Measurements from ENCODE around the gene PPHLN1. TPM values are rescaled to one million over a fixed set of nuclear protein-coding genes. Genes with fewer than 3 reads are reported as not detected.

PPHLN1 gene
- total RNA-seq, result 10 to 100 TPM; 38.2 to 38.5 TPM
- long read RNA-seq, full-length matches to known transcripts, result 14 of 23 reads
- long read RNA-seq, partial matches to known transcripts, result 6 of 23 reads
- long read RNA-seq, other reads (novel, unspliced or antisense), result 3 of 23 reads

DNA sequence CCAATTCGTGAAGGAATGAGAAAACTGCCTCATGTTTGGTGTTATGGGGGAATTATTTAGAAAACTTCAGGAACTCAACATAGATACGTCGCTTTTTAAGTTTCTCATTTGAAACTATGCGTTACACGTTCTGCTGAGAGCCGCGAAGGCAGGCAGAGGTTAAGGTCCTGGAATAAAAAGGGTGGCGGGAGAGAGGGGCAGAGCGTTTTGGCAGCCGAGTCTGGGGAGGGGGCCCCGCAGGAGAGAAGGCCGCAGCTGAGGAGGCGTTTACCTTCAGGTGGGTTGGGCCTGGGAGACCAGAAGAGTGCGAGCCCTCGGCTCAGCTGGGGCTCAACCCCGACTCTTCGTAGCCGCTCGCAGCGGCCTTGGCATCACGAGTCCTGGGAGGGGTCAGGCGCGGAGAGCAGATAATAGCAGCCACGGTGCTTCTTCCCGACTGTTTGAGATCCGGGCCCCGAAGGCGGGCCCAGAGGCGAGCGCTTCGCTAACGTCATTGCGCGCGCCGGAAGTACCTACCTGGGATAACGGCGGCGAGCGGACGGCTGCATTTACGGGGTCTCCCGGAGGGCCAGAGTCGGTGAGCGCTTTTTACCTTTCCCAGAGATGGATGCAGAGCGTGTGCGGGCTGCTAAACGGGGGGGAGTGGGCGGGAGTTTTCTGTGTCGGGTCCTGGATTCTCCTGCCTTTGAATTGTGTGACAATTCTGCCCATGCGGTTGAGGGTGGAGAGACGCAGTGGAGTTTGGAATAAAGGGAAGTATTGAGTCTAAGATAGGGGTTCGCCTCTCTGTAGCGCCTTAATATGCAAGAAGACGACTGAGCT, at the start of gene PPHLN1, which contains the start of gene ZCRB1:
TSS of gene PPHLN1 (plus strand) at position 515 of the 822 bp plus-strand sequence. CDS start 9,736 bp downstream, outside the sequence.
TSS of gene ZCRB1 (minus strand) at position 442 of the 822 bp plus-strand sequence. CDS start 1,992 bp downstream, outside the sequence.
- intact Hi-C loops (cut with DNase I, micrococcal nuclease), result loop anchor here in 1 of 2 donors (5.0 to 10.0 kb wide), 2 partner anchors 91 to 179 kb away; partner anchors contain the start of gene YAF2
- ATAC-seq (peak; percentile 99), DNase-seq (peak; percentile 83 to 92)

DNA sequence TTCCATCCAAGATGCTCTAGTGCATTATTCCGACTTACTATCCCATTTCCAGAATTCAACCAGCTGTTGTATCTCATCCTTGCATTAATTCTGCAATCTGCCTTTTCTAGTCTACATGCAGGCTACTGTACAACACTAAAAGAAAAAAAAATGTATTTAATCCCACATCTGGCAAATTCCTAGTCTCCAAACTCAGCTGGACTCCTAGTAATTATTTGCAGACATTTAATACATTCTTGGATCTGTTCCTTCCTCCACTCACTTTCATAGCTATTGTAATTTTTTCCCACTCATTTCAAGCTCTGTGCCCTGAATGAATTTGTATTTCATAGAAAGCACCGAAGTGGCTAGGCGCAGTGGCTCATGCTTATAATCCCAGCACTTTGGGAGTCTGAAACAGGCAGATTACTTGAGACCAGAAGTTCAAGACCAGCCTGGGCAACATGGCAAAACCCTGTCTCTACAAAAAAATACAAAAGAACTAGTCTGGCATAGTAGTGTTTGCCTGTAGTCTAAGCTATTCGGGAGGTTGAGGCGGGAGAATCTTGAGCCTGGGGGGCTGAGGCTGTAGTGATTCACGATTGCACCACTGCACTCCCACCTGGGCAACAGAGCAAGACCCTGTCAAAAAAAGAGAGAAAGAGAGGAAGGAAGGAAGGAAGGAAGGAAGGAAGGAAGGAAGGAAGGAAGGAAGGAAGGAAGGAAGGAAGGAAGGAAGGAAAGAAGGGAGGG, 48.4 kb upstream of the PPHLN1 start:
- intact Hi-C loops (cut with DNase I, micrococcal nuclease), result no loop called here
- DNase-seq (no peak), ATAC-seq (no peak)

DNA sequence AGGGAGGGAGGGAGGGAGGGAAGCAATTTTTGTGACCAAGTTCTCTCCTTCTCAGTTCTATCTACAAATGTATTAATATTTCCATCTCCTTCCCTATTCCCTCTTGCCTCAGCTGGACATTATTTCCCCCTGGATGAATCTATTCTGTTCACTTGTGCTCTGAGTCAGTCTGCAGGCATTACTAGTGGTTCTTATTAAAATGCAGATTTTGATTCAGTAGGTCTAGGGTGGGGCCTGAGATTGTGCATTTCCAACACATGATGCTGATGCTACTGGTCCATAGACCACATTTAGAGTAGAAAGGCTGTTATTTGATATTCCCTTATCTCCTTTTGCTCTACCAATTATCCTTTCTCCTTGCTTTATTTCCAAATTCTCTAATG, 47.8 kb upstream of the PPHLN1 start:
- DNase-seq, result no peak
- intact Hi-C loops (cut with DNase I, micrococcal nuclease), result no loop called here

GRCh38 chr12:42281278-42281677, 44.7 kb upstream of the PPHLN1 start:
- no peak for DNase-seq
- ATAC-seq, result no peak
- intact Hi-C loops (cut with DNase I, micrococcal nuclease), result no loop called here

More for the DNA sequence above, 47.8 kb upstream of the PPHLN1 start:
- ATAC-seq, result no peak

GRCh38 chr12:42281844-42282243, 44.1 kb upstream of the PPHLN1 start:
- intact Hi-C loops (cut with DNase I, micrococcal nuclease), result no loop called here

GRCh38 chr12:42282294-42282693, 43.7 kb upstream of the PPHLN1 start:
- DNase-seq (no peak), ATAC-seq (no peak)

More at GRCh38 chr12:42281844-42282243, 44.1 kb upstream of the PPHLN1 start:
- no peak for DNase-seq
- ATAC-seq, result no peak

DNA sequence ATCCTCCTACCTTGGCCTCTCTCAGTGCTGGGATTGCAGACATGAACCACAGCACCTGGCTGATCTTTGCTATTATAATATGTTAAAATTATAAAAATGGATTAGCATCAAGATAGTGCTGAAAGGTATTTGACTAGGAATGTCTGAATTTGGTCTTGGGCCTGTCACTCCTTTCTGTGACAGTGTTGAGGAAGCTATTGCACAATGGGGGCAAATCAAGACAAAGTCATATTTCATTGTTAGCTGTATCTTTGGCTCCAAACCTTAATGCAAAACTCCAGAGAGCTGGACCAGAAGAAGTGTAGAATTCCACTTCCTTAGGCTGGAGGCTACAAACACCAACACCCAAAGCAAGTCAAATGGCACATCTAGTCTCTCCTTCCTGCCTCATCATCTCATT, 42.2 kb upstream of the PPHLN1 start:
- intact Hi-C loops (cut with DNase I, micrococcal nuclease), result no loop called here
- no peak for DNase-seq
- no peak for ATAC-seq

More at GRCh38 chr12:42282294-42282693, 43.7 kb upstream of the PPHLN1 start:
- intact Hi-C loops (cut with DNase I, micrococcal nuclease), result no loop called here

DNA sequence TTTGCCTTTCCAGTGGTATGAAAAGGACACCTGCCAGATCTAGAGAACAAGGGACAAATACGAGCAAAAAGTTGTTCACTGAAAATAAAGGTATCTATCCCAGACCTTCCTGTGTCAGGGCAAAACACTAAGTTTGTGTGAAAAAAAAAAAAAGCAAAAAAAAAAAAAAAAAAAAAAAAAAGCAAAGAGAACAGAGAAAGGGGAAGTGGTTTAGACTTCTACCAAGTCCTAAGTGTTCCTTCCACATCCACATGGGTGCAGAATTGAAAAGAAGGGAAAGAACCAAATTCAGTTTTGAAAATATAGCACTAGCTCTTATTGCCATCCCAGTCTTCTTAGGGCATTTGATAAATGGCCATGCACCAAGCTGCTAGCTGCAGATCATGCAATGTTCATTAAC, 41.8 kb upstream of the PPHLN1 start:
- no peak for DNase-seq

DNA sequence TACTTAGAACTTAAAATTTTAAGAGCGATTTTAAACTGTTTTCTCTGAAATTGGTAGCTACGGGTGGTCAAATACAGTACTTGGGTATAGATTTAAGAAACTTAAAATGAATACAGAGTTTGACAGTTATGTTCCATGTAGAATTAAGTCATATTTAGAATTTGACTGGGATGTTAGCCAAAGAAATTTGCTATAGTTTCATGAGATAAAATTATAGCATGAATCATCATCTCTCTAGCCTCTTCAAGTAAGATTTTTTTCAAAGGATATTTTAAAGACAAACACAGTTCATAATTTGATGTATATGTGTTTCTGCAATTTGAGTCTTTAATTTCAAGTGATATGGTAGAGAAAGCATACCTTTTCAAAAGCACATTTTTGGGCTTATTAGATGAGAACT, 41.1 kb upstream of the PPHLN1 start:
- ATAC-seq, result no peak
- intact Hi-C loops (cut with DNase I, micrococcal nuclease), result no loop called here
- no peak for DNase-seq

More for the DNA sequence above, 41.8 kb upstream of the PPHLN1 start:
- ATAC-seq, result no peak
- intact Hi-C loops (cut with DNase I, micrococcal nuclease), result no loop called here

- intact Hi-C loops (cut with DNase I, micrococcal nuclease), result no loop called here
- ATAC-seq (no peak), DNase-seq (no peak)
Observed at GRCh38 chr12:42285431-42285830, 40.5 kb upstream of the PPHLN1 start.

DNA sequence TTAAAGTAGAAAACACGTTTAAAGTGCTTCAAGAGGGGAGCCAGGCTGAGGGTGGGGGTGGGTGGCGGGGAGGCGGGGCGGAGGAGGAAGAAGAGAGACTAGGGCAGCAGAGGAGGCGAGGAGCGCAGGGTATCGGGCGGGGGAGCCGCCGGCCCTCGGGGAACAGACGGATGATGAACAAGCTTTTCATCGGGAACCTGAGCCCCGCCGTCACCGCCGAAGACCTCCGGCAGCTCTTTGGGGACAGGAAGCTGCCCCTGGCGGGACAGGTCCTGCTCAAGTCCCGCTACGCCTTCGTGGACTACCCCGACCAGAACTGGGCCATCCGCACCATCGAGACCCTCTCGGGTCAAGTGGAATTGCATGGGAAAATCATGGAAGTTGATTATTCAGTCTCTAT, 39.2 kb upstream of the PPHLN1 start:
- no peak for ATAC-seq
- intact Hi-C loops (cut with DNase I, micrococcal nuclease), result no loop called here
- DNase-seq, result no peak

DNA sequence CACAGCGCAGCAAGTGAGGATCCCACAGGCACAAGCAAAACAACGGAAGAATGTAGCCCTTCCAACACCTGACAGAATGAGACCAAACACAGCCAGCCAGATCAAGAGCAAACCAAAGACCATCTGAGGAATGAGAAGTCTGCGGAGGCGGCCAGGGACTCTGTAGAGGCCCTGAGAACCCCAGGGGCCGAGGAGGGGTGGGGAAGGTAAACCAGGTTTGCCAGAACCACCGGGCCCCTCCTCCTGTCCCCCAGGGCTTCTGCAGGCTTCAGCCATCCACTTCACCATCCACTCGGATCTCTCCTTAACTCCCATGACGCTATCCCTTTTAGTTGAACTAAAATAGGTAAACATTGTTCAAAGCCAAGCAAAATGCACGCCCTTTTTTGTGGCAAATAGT, 37.4 kb upstream of the PPHLN1 start:
- intact Hi-C loops (cut with DNase I, micrococcal nuclease), result no loop called here
- no peak for DNase-seq
- ATAC-seq, result no peak

- ATAC-seq, result no peak
- no peak for DNase-seq
- intact Hi-C loops (cut with DNase I, micrococcal nuclease), result no loop called here
Observed at GRCh38 chr12:42291680-42292079, 34.3 kb upstream of the PPHLN1 start.

GRCh38 chr12:42296503-42297109, 29.4 kb upstream of the PPHLN1 start:
- no peak for ATAC-seq
- no peak for DNase-seq
- intact Hi-C loops (cut with DNase I, micrococcal nuclease), result no loop called here

DNA sequence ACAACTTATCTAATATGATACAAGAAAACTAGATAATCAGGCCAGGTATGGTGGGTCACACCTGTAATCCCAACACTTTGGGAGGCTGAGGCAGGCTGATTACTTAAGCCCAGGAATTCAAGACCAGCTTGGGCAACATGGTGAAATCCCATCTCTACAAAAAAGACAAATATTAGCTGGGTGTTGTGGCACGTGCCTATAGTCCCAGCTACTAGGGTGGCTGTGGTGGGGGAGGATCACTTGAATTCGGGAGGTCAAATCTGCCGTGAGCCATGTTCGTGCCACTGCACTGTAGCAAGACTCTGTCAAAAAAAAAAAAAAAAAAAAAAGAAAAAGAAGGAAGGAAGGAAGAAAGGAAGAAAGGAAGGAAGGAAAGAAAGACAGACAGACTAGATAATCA, 27.1 kb upstream of the PPHLN1 start:
- no peak for DNase-seq
- intact Hi-C loops (cut with DNase I, micrococcal nuclease), result no loop called here
- no peak for ATAC-seq

DNA sequence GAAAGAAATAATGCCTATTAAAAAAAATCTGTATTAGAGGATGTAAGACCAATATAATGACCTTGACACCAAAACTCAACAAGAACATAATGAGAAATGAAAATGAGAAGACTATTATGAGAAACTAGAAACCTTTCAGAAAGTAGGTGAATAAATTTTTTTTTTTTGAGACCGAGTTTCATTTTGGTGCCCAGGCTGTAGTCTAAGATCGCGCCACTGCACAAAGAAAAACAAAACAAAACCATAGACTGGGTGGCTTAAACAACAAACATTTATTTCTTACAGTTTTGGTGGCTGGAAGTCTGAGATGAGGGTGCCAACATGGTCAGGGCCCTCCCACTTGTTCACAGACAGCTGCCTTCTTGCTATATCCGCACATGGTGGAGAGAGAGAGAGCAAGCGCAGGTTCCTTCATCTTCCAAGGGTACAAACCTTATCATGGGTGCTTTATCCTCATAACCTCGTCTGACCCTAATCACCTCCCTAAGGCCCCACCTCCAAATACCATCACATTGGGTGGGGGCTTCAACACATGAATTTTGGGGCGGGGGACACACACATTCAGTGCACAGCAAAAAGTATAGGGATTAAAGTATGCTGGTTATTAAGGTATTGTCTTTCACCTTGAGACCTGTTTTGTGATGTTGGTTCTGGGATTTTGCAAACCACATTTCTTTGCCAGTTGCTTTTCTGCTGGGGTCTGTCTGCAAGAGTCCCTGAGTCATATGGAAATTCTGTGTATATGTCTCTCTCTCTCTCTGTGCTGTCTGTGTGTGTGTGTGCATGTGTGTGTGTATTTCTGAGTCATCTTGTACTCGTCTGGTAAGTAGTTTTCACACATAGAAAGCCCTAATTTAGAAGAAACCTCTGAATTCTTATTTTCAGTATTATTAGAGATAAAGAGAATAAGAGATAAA, 26.3 kb upstream of the PPHLN1 start:
- intact Hi-C loops (cut with DNase I, micrococcal nuclease), result no loop called here
- no peak for ATAC-seq
- DNase-seq, result no peak

- intact Hi-C loops (cut with DNase I, micrococcal nuclease), result no loop called here
- ATAC-seq (no peak), DNase-seq (no peak)
Observed at GRCh38 chr12:42306297-42306696, 19.7 kb upstream of the PPHLN1 start.

DNA sequence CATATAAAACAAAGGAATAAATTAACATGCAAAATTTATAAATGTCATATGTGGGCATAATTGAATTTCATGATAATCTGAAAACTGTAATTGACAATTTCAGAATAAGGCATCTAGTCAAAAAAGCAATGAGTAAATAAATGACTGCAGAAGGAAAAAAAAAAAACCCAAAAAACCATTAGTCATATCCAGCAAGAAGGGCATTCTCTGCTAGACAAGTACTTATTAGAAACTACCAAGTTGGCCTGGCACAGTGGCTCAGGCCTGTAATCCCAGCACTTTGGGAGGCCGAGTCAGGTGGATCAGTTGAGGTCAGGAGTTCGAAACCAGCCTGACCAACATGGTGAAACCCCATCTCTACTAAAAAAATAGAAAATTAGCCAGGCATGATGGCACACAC, 17.6 kb upstream of the PPHLN1 start:
- no peak for ATAC-seq
- intact Hi-C loops (cut with DNase I, micrococcal nuclease), result no loop called here
- no peak for DNase-seq
